Stimulated activated CD4-positive, alpha-beta T cell treated with anti-CD3 and anti-CD28 coated beads, Interleukin-4, amount 100 ng/mL, for 48 hours (primary cell): ENCODE measurements around the gene NDUFS6.
"Not testable (repeated sequence)": the region's sequence is repeated elsewhere in the genome, so short reads cannot be mapped to it uniquely, and the experiment has no call there.

Source experiments
- DNase-seq, 2 donors: peaks; one replicate each; pipeline ENCODE4 v3.0.0-alpha.2; 2020; ENCODE audit warnings: low read depth in 2 of 2

Gene NDUFS6

DNA sequence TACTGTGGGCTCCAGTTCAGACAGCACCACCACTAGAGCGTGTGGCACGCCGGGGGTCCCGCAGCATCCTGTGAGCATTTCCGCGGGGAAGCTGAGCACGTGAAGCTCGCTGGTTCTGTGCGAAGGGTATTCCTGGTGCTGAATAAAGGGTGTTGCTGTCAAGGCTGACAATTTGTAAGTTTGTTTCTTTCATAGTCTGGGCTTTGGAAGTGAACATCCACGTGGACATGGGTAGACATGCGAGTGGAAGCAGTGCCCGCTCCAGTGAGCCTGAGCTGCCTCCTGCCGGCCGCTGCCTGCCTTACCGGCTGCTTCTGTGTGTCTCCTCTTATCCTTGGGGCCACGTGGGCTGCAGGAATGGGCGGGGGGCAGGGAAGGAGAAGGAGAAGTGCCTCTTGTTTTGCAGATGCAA is 14.7 kb downstream of the NDUFS6 start:
- DNase-seq: no peak

DNA sequence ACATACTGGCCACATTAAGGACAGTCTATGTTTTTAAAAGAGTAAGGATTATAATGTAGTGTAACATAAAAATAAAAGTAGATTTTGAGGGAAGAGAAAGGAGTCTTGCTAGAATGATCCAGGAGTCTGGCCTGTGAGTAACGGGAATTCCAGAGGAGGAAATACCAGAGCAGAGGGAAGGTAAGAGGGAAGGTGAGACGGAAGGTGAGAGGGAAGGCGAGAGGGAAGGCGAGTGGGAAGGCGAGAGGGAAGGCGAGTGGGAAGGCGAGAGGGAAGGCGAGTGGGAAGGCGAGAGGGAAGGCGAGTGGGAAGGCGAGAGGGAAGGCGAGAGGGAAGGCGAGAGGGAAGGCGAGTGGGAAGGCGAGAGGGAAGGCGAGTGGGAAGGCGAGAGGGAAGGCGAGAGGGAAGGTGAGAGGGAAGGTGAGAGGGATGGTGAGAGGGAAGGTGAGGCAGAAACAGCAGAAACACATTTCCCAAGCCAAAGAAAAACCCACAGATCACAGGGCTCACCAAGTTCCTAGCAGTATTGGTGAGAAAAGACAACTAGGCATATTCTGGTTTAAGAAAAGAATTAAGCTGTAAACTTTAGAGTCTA is 15.4 kb downstream of the NDUFS6 start:
- not testable (repeated sequence) for DNase-seq

DNA sequence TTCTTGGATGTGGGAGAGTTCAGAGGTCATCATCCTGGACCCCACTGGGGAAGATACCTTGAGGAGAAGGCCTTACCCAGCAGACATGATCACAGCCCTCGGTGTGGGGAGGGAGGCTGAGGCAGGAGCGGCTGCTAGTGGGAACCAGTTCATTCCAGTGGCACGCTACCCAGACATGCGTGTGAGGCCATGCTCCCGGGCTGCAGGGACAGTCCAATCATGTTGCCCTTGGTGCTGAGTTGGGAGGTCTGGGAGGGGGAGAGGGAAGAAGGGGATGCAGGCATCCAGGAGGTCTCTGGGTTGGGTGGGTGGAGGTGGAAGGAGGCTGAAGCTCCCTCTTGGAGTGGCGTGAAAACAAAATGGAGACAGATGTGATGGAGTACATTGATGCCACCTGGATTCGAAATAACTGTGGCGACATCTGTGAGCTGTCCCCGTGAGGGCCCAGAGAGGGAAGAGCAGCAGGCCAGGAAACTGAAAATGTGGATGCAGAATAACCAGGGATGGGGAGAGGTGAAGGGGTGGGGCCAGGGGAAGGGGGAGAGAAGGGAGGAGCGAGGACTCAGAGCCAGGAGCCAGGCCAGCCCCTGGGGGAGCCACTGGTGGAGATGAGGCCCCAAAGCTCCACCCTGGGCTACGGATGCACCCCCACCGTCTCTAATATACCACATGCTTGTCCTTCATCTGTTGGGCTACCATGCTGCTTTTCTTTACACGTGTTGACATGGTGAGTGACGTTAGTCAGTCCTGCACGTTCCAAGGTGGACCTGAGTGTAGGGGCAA is 16.2 kb downstream of the NDUFS6 start:
- DNase-seq: no peak

GRCh38 chr5:1818784-1819183 is 17.6 kb downstream of the NDUFS6 start:
- DNase-seq: no peak

GRCh38 chr5:1819458-1819857 is 18.3 kb downstream of the NDUFS6 start:
- DNase-seq: no peak

- DNase-seq: no peak
Measured at GRCh38 chr5:1820381-1820780, 19.2 kb downstream of the NDUFS6 start.

DNA sequence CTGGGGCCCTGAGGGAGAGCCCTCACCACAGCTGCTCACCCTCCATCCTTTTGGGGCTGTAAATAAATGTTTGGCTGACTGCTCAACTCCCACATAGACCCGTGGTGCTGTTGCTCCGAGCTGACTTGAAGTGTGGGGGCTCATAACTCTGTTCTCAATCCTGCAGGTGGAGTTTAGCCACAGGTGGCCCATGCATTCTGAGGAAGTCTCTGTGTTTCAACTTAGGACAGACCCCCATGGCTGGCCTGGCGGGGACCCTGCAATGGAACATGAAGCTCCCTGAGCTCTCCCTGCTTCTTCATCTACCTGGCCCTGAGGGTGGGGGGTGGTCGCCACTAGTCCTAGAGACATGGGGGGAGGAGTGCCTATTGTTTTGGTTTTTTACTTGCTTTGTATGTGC is 19.7 kb downstream of the NDUFS6 start:
- DNase-seq: no peak

GRCh38 chr5:1821862-1822261 is 20.7 kb downstream of the NDUFS6 start:
- DNase-seq: no peak

GRCh38 chr5:1823381-1824034 is 22.3 kb downstream of the NDUFS6 start:
- DNase-seq: no peak

DNA sequence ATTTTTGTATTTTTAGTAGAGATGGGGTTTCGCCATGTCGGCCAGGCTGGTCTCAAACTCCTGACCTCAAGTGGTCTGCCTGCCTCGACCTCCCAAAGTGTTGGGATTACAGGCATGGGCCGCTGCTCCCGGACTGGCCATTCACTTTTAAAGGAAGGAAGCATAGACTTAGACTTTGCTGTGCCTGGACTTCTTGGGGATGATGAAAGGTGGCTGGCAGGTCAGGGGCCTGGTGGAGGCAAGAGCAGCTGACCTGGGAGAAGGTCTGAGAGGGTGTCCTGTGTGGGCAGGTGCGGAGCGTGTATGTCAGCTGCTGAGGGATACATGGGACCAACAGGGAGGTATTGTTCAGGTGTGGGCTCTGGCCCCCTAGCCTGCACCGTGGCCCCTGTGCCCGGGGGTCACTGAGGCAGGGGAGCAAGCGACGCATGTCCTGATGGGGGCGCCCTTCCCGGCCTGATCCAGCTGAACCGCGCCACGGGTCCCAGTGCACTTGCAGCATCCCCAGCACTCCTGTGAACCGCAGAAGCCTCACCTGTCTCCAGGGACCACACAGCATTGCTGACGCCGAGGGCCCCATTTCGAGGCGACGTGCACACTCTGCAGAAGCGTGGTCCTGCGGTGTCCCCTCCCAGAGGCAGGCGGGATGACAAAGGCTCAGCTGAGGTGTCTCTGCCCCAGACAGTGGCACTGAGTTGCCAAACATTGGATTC is 23.1 kb downstream of the NDUFS6 start:
- no peak for DNase-seq

DNA sequence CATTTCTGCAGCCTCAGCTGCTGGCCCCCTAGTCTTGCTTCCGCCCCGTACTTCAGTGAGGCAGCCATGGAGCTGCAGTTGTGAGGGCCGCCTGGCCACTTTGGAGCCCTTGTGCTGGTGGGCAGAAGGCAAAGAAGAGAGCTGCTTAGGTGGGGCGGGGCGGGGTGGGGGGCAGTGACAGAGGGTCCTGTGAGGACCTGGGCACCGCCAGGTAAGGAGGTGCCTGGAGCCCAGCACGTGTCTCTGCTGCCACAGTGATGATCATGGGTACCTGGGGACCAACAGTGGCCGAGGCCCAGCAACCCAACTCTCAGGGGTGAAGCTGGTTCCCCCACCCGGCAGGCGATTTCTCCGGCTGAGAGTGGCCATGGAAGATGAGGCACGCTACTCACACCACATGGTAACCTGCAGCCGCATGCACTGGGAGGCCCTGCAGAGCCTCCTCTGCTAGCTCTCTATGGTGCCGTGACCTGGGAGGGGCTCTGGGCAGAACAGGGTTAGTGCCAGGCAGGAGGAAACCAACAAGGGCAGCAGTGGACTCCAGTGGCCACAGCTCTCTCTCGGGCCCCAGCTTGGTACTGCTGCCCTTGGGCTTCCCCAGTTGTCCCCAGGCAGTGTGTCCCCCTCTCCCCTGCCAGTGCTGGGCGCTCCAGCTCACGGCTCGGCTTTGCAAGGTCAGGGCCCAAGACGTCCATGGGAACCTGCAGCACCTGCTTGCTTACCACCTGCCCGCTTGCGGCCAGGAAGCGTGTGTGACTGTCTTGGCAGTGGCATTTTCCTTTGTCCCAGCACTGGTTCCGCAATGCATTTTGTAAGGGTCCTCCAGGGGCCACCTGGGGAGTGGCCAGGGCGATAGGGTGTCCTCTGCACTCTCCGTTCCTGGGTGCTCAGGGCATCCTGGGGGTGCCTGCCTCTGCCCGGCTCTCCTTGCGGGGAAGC is 24.0 kb downstream of the NDUFS6 start:
- no peak for DNase-seq

GRCh38 chr5:1826235-1826980 is 25.2 kb downstream of the NDUFS6 start:
- no peak for DNase-seq

DNA sequence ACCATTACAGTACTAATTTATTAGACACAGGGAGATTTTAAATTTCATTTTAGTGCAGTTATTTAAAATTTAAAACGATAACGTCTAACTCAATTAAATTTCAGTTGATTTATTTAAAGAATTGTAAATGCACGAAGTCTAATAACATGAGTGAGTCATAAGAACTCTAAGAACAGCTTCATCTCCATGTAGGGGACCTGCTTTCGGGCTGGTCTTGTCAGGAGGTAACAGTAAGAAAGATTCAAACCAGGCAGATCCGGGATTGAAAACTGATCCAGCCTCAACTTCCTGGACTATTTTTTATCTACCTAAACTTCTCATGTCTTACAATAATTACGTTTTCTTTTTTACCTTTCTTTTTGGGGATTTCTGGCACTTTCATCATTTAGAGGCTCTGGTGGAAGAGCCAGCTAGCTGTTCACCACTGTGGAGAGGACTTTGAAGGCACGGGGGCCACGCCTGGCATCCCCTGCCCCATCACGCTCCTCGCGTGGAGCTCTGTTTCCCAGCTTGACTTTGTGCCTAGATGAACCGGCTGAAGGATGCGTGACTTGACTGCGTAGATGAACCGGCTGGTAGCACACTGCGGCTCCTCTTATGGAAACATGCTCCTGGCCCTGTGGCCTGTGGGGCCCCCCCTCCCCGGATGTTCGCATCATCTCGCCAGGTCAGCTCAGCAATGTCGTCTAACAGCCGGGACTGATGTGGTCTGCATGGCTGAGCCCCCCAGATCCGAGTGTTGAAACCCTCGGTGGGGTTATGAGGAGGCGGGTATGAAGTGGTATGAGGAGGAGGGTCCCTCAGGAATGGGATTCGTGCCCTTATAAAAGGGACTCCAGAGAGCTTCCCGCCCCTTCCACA is 26.0 kb downstream of the NDUFS6 start:
- no peak for DNase-seq

DNA sequence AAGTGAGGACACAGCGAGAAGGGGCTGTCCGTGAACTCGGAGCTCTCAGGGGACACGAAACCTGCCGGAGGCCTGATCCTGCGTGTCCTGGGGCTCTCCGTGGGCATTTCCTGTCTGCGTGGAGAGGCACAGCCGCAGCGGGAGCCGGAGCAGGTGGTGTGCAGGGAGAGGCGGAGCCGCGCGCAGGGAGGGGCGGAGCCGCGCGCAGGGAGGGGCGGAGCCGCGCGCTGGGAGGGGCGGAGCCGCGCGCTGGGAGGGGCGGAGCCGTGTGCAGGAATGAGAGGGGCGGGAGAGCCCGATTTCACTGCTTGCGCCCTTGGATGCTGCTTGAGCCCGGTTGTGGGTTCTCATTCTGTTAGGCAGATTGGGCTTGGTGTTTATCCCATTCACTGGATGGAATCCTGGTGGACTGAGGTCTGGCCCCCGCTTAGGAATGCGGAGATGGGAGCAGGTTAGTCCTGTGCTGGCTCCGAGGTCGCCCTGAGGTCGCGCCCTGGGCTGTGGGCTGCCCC is 26.7 kb downstream of the NDUFS6 start:
- DNase-seq: no peak

GRCh38 chr5:1830571-1831228 is 29.5 kb downstream of the NDUFS6 start:
- no peak for DNase-seq

- DNase-seq: no peak
Measured at GRCh38 chr5:1831257-1831656, 30.1 kb downstream of the NDUFS6 start.

- DNase-seq: no peak
Measured at GRCh38 chr5:1831677-1832313, 30.6 kb downstream of the NDUFS6 start.

- no peak for DNase-seq
Measured at GRCh38 chr5:1832511-1833250, 31.5 kb downstream of the NDUFS6 start.
